Activated CD4-positive, alpha-beta T cell treated with anti-CD3 and anti-CD28 coated beads for 36 hours (primary cell): ENCODE results near the gene CYSRT1. TPM values are rescaled to one million over a fixed set of nuclear protein-coding genes. Genes with fewer than 3 reads are reported as not detected.
"Not testable (repeated sequence)": the region's sequence is repeated elsewhere in the genome, so short reads cannot be mapped to it uniquely, and the experiment has no call there.

Experiments
- ATAC-seq: fragments of 200-7000 bp; cut with Tn5 transposase; one replicate; pipeline ENCODE4 v1.10.0; 2021; ENCODE audit warnings: mild to moderate bottlenecking, moderate library complexity
- CTCF ChIA-PET: fragments of 350-600 bp; sonication (Branson Sonifier 250); formaldehyde crosslinking; loops from one replicate; lab custom pipeline; 2021; ENCODE audit warnings: antibody characterized with exemption; lab: Charles Lee
- POLR2A ChIA-PET: fragments of 350-600 bp; sonication (Branson Sonifier 250); formaldehyde crosslinking; loops from one replicate; lab custom pipeline; 2021; ENCODE audit warnings: antibody characterized with exemption, inconsistent platforms; lab: Charles Lee
- DNase-seq: peaks from one replicate; pipeline ENCODE4 v3.0.0-alpha.2; 2020
- H3K27ac Mint-ChIP-seq: one replicate; pipeline ENCODE4 v1.8.0; 2021; ENCODE audit warnings: mixed read lengths
- H3K27me3 Mint-ChIP-seq: one replicate; pipeline ENCODE4 v1.8.0; 2021; ENCODE audit warnings: mixed read lengths
- H3K36me3 Mint-ChIP-seq: one replicate; pipeline ENCODE4 v1.8.0; 2021; ENCODE audit warnings: low read depth, mixed read lengths
- H3K4me1 Mint-ChIP-seq: one replicate; pipeline ENCODE4 v1.8.0; 2021; ENCODE audit warnings: mixed read lengths
- H3K4me3 Mint-ChIP-seq: one replicate; pipeline ENCODE4 v1.8.0; 2021; ENCODE audit warnings: mild to moderate bottlenecking, moderate library complexity, mixed read lengths
- H3K9me3 Mint-ChIP-seq: one replicate; pipeline ENCODE4 v1.8.0; 2021; ENCODE audit warnings: low read depth, mixed read lengths
- intact Hi-C, 2 experiments: fragments of 100-400 bp; cut with DNase I in 1 of 2; cut with micrococcal nuclease in 1 of 2; formaldehyde crosslinking; loops; one replicate each; pipeline versions ENCODE4 v1.14.2 to v1.15.1; 2022 to 2024; cut with DNase I, micrococcal nuclease
- total RNA-seq, 2 experiments: library from RNA; stranded (reverse); gene quantifications; one replicate each; pipeline ENCODE4 v1.2.3, GENCODE V29; 2021

The CYSRT1 gene
- total RNA-seq, 2 experiments from 2014 or later, result 0.23 to 0.42 TPM

GRCh38 chr9:137234758-137235423 lies 9.9 kb downstream of the CYSRT1 start:
- Mint-ChIP-seq H3K4me1 (peaks cover 12% of the 10 kb centered on the region), H3K36me3 (no peaks in the 10 kb centered on the region), H3K9me3 (no peaks in the 10 kb centered on the region), H3K27ac (no peak overlapping the region), H3K27me3 (peaks cover 2% of the 10 kb centered on the region), H3K4me3 (no peak overlapping the region)
- POLR2A ChIA-PET, result no interaction called here
- no peak for ATAC-seq
- intact Hi-C loops, result loop anchor here in 1 of 2 experiments (5.0 kb wide), 1 partner anchor 188 kb away; the partner anchor contains the start of gene NPDC1
- CTCF ChIA-PET, result interaction anchor here (0.6 kb wide), 1 partner anchor 206 kb away, joined by 3 read pairs; no protein-coding TSS in a partner anchor
- no peak for DNase-seq

GRCh38 chr9:137235424-137236237 lies 10.7 kb downstream of the CYSRT1 start:
- ATAC-seq (no peak), DNase-seq (no peak)
- Mint-ChIP-seq H3K27me3 (peaks cover 2% of the 10 kb centered on the region), H3K4me3 (no peak overlapping the region), H3K4me1 (peaks cover 12% of the 10 kb centered on the region), H3K9me3 (no peaks in the 10 kb centered on the region), H3K27ac (no peak overlapping the region), H3K36me3 (no peaks in the 10 kb centered on the region)
- ChIA-PET CTCF (interaction anchor here (0.6 to 1.6 kb wide), 8 partner anchors 9 to 207 kb away, joined by 3 to 23 read pairs (median 5); partner anchors contain the start of genes CYSRT1, RNF208 and RNF224), POLR2A (interaction anchor here (0.8 kb wide), 1 partner anchor 9 kb away, joined by 5 read pairs; no protein-coding TSS in a partner anchor)
- intact Hi-C loops, result loop anchor here (1.0 to 5.0 kb wide), 4 partner anchors 12 to 188 kb away; partner anchors contain the start of genes ANAPC2 (in 1 of the 2), NPDC1 (in 1 of the 2), SSNA1 (in 1 of the 2) and TPRN (in 1 of the 2)

- CTCF ChIA-PET, result interaction anchor here (0.6 to 1.6 kb wide), 33 partner anchors 9 to 407 kb away, joined by 3 to 23 read pairs (median 5); partner anchors contain the start of genes CYSRT1, MAN1B1, NELFB and RNF208
- H3K27ac Mint-ChIP-seq, result no peak overlapping the region
Measured at GRCh38 chr9:137236238-137236935, 11.4 kb downstream of the CYSRT1 start.

GRCh38 chr9:137236936-137237421 lies 12.0 kb downstream of the CYSRT1 start:
- DNase-seq (no peak), ATAC-seq (no peak)
- Mint-ChIP-seq H3K27ac (no peak overlapping the region), H3K36me3 (peaks cover 5% of the 10 kb centered on the region), H3K27me3 (peaks cover 2% of the 10 kb centered on the region), H3K9me3 (no peaks in the 10 kb centered on the region), H3K4me1 (peaks cover 12% of the 10 kb centered on the region), H3K4me3 (no peak overlapping the region)
- ChIA-PET CTCF (interaction anchor here (0.6 to 1.6 kb wide), 32 partner anchors 10 to 408 kb away, joined by 3 to 23 read pairs (median 5); partner anchors contain the start of genes CYSRT1, MAN1B1, NELFB and RNF208), POLR2A (interaction anchor here (0.9 kb wide), 3 partner anchors 17 to 109 kb away, joined by 3 to 5 read pairs (median 3); partner anchors contain the start of gene NELFB)
- intact Hi-C loops, result loop anchor here (1.0 to 5.0 kb wide), 4 partner anchors 14 to 190 kb away; partner anchors contain the start of genes ANAPC2 (in 1 of the 2), NPDC1 (in 1 of the 2), SSNA1 (in 1 of the 2) and TPRN (in 1 of the 2)

More at GRCh38 chr9:137236238-137236935, 11.4 kb downstream of the CYSRT1 start:
- Mint-ChIP-seq H3K36me3 (peaks cover 3% of the 10 kb centered on the region), H3K27me3 (peaks cover 2% of the 10 kb centered on the region), H3K4me1 (peaks cover 12% of the 10 kb centered on the region), H3K9me3 (no peaks in the 10 kb centered on the region), H3K4me3 (no peak overlapping the region)
- intact Hi-C loops, result loop anchor here (1.0 to 5.0 kb wide), 4 partner anchors 13 to 189 kb away; partner anchors contain the start of genes ANAPC2 (in 1 of the 2), NPDC1 (in 1 of the 2), SSNA1 (in 1 of the 2) and TPRN (in 1 of the 2)
- POLR2A ChIA-PET, result interaction anchor here (0.8 to 0.9 kb wide), 4 partner anchors 8 to 109 kb away, joined by 3 to 5 read pairs (median 4); partner anchors contain the start of gene NELFB
- ATAC-seq, result peak; percentile 33
- DNase-seq, result peak; percentile 96

- intact Hi-C loops, result loop anchor here (2.0 to 5.0 kb wide), 2 partner anchors 49 to 191 kb away; partner anchors contain the start of genes ANAPC2 (in 1 of the 2), NPDC1 (in 1 of the 2) and SSNA1 (in 1 of the 2)
- POLR2A ChIA-PET, result no interaction called here
- ATAC-seq (no peak), DNase-seq (no peak)
- H3K4me1 Mint-ChIP-seq, result peaks cover 22% of the 10 kb centered on the region
- peaks cover 2% of the 10 kb centered on the region for H3K27me3 Mint-ChIP-seq
- CTCF ChIA-PET, result interaction anchor here (0.6 to 1.8 kb wide), 10 partner anchors 11 to 170 kb away, joined by 3 to 23 read pairs (median 5); partner anchors contain the start of genes CYSRT1, RNF208 and RNF224
- no peak overlapping the region for H3K4me3 Mint-ChIP-seq
- no peak overlapping the region for H3K27ac Mint-ChIP-seq
- H3K36me3 Mint-ChIP-seq, result peaks cover 15% of the 10 kb centered on the region
- no peaks in the 10 kb centered on the region for H3K9me3 Mint-ChIP-seq
Measured at GRCh38 chr9:137237759-137238726, 13.1 kb downstream of the CYSRT1 start.

GRCh38 chr9:137239541-137240200 lies 14.7 kb downstream of the CYSRT1 start:
- not testable (repeated sequence) for DNase-seq, H3K27me3 Mint-ChIP-seq, ATAC-seq, H3K9me3 Mint-ChIP-seq
- peaks cover 27% of the 10 kb centered on the region for H3K36me3 Mint-ChIP-seq
- ChIA-PET CTCF (interaction anchor here (1.2 to 1.8 kb wide), 4 partner anchors 13 to 144 kb away, joined by 5 to 8 read pairs (median 6); partner anchors contain the start of genes CYSRT1 and RNF224), POLR2A (interaction anchor here (0.6 to 1.7 kb wide), 5 partner anchors 17 to 153 kb away, joined by 3 to 10 read pairs (median 7); partner anchors contain the start of genes MAN1B1 and RNF208)
- intact Hi-C loops, result loop anchor here (1.0 to 5.0 kb wide), 8 partner anchors 16 to 756 kb away; partner anchors contain the start of genes ANAPC2 (in 1 of the 2), MAN1B1 (in 1 of the 2), NDOR1 (in 1 of the 2) and NPDC1 (in 1 of the 2)
- H3K4me1 Mint-ChIP-seq, result peaks cover 27% of the 10 kb centered on the region
- H3K4me3 Mint-ChIP-seq, result peak overlapping the region; percentile 83
- peak overlapping the region; percentile 42 for H3K27ac Mint-ChIP-seq

GRCh38 chr9:137240318-137240840 lies 15.4 kb downstream of the CYSRT1 start:
- no peak overlapping the region for H3K27ac Mint-ChIP-seq
- peaks cover 27% of the 10 kb centered on the region for H3K4me1 Mint-ChIP-seq
- no peaks in the 10 kb centered on the region for H3K9me3 Mint-ChIP-seq
- intact Hi-C loops, result loop anchor here (1.0 to 2.0 kb wide), 7 partner anchors 17 to 757 kb away; partner anchors contain the start of genes ANAPC2 (in 1 of the 2), MAN1B1 (in 1 of the 2), NDOR1 (in 1 of the 2) and PAXX (in 1 of the 2)
- peaks cover 27% of the 10 kb centered on the region for H3K36me3 Mint-ChIP-seq
- POLR2A ChIA-PET, result interaction anchor here (0.6 to 1.7 kb wide), 14 partner anchors 13 to 362 kb away, joined by 3 to 13 read pairs (median 4); partner anchors contain the start of genes FBXW5, MAN1B1, NELFB and RNF208
- CTCF ChIA-PET, result interaction anchor here (0.9 to 1.8 kb wide), 5 partner anchors 13 to 145 kb away, joined by 3 to 8 read pairs (median 6); partner anchors contain the start of genes CYSRT1 and RNF224
- peak overlapping the region; percentile 83 for H3K4me3 Mint-ChIP-seq
- DNase-seq, result peak; percentile 79
- ATAC-seq, result peak; percentile 16
- H3K27me3 Mint-ChIP-seq, result no peaks in the 10 kb centered on the region

GRCh38 chr9:137240841-137241489 lies 16.0 kb downstream of the CYSRT1 start, which contains the start of gene TUBB4B:
Gene TUBB4B (plus strand): TSS chr9:137241287. CDS start chr9:137241361, 74 bp downstream.
- H3K4me1 Mint-ChIP-seq, result peaks cover 27% of the 10 kb centered on the region
- peak; percentile 98 for DNase-seq
- H3K4me3 Mint-ChIP-seq, result peak within 1 kb of the TSS; percentile 83
- H3K27ac Mint-ChIP-seq, result peak within 1 kb of the TSS; percentile 87
- H3K27me3 Mint-ChIP-seq, result no peaks in the 10 kb centered on the region
- peaks cover 27% of the 10 kb centered on the region for H3K36me3 Mint-ChIP-seq
- peak; percentile 84 for ATAC-seq
- H3K9me3 Mint-ChIP-seq, result no peaks in the 10 kb centered on the region
- intact Hi-C loops, result loop anchor here (1.0 to 2.0 kb wide), 18 partner anchors 14 to 758 kb away; partner anchors contain the start of genes NDOR1 (in 2 of the 2), NELFB (in 2 of the 2), TMEM203 (in 2 of the 2) and ANAPC2 (in 1 of the 2)
- POLR2A ChIA-PET, result interaction anchor here (0.6 to 1.7 kb wide), 14 partner anchors 13 to 362 kb away, joined by 3 to 13 read pairs (median 3); partner anchors contain the start of genes FBXW5, MAN1B1, NELFB and RNF208
- CTCF ChIA-PET, result interaction anchor here (0.6 to 1.7 kb wide), 8 partner anchors 13 to 418 kb away, joined by 3 to 8 read pairs (median 4); partner anchors contain the start of genes CYSRT1, MAN1B1 and RNF224
